GM23338 (cell line): ENCODE results near the gene CCT5. TPM values are rescaled to one million over a fixed set of nuclear protein-coding genes. Genes with fewer than 3 reads are reported as not detected.

Source experiments
- CREB1 ChIP-seq: fragments of 250-450 bp; sonication (Bioruptor Pico); IDR thresholded peaks from 2 replicates; pipeline ENCODE4 v1.5.0; 2020; ENCODE audit warnings: low read depth, mild to moderate bottlenecking, moderate library complexity
- EZH2 ChIP-seq: fragments of 200-600 bp; sonication (generic); IDR thresholded peaks from one replicate; pipeline ENCODE4 v1.8.0; 2017; ENCODE audit warnings: antibody characterized with exemption, mild to moderate bottlenecking, low read depth; ENCODE audit not compliant: unreplicated experiment
- EZH2phosphoT487 ChIP-seq: fragments of 200-600 bp; sonication (generic); IDR thresholded peaks from one replicate; pipeline ENCODE4 v1.8.1; 2018; ENCODE audit warnings: antibody characterized with exemption; ENCODE audit not compliant: unreplicated experiment
- JUNB ChIP-seq: IDR thresholded peaks from one replicate; pipeline ENCODE4 v1.6.1; 2016; ENCODE audit warnings: antibody characterized with exemption; ENCODE audit not compliant: unreplicated experiment
- NANOG ChIP-seq: IDR thresholded peaks from 2 replicates; pipeline ENCODE4 v1.6.1; 2016; ENCODE audit warnings: antibody characterized with exemption, borderline replicate concordance
- POLR2AphosphoS5 ChIP-seq: IDR thresholded peaks from 2 replicates; pipeline ENCODE4 v1.6.1; 2016; ENCODE audit warnings: antibody characterized with exemption, low read depth
- ZNF114 ChIP-seq: fragments of 250-450 bp; sonication (Bioruptor Pico); IDR thresholded peaks from 2 replicates; pipeline ENCODE4 v1.5.0; 2020; ENCODE audit warnings: mild to moderate bottlenecking, moderate library complexity
- ZNF331 ChIP-seq: fragments of 250-450 bp; sonication (Bioruptor Pico); IDR thresholded peaks from 2 replicates; pipeline ENCODE4 v1.5.0; 2020; ENCODE audit warnings: low read depth, mild to moderate bottlenecking, moderate library complexity
- polyA plus RNA-seq: library from polyadenylated mRNA; unstranded; fragments of >200 nt; fragmentation: Nextera tagmentation; extraction: Ambion mirVana; gene quantifications from 2 replicates; pipeline ENCODE4 v1.2.1, GENCODE V29; 2016
- total RNA-seq: library from RNA; depleted of rRNA; stranded (reverse); fragments of >200 nt; shearing (Covaris generic); gene quantifications from 2 replicates; pipeline ENCODE4 v1.2.3, GENCODE V29; 2014
- TF ChIP-seq, protein P1 (sequence below): fragments of 250-450 bp; sonication (Bioruptor Pico); IDR thresholded peaks from 2 replicates; pipeline ENCODE4 v1.5.0; 2020; ENCODE audit warnings: mild to moderate bottlenecking, moderate library complexity
- TF ChIP-seq, protein P2 (sequence below): IDR thresholded peaks from one replicate; pipeline ENCODE4 v1.6.1; 2018; ENCODE audit warnings: antibody characterized with exemption; ENCODE audit not compliant: unreplicated experiment

CCT5 gene
- total and polyA plus RNA-seq, 2 experiments from 2014 or later = 576 to 661 TPM

DNA sequence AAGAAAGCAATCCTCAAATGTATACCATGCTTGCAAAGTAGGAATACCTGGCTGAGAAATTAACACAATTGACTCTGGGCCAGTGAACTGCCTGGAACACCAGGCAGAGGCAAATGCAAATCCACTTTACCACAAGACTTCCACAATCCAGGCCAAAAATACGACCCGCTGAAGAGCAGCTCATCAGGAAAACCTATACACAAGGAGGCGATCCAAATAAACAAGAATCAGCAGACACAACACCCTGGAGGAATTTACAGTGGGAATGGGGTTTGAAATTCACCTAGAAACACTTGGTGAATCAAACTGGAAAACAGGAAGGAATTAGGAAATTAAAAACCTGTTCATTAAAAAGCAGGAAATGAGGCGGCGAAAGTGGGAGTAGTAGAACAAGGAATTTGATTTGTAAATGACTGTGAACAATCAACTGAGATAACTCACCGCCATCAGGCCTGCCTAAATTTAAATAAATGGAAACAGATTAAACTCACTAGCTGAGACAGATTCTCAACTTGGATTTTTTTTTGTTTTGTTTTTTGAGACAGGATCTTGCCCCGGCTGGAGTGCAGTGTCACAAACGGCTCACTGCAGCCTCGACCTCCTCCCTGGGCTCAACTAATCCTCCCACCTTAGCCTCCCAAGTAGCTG lies 41.7 kb downstream of the CCT5 start (continued):
- TF ChIP-seq, protein P1, sequence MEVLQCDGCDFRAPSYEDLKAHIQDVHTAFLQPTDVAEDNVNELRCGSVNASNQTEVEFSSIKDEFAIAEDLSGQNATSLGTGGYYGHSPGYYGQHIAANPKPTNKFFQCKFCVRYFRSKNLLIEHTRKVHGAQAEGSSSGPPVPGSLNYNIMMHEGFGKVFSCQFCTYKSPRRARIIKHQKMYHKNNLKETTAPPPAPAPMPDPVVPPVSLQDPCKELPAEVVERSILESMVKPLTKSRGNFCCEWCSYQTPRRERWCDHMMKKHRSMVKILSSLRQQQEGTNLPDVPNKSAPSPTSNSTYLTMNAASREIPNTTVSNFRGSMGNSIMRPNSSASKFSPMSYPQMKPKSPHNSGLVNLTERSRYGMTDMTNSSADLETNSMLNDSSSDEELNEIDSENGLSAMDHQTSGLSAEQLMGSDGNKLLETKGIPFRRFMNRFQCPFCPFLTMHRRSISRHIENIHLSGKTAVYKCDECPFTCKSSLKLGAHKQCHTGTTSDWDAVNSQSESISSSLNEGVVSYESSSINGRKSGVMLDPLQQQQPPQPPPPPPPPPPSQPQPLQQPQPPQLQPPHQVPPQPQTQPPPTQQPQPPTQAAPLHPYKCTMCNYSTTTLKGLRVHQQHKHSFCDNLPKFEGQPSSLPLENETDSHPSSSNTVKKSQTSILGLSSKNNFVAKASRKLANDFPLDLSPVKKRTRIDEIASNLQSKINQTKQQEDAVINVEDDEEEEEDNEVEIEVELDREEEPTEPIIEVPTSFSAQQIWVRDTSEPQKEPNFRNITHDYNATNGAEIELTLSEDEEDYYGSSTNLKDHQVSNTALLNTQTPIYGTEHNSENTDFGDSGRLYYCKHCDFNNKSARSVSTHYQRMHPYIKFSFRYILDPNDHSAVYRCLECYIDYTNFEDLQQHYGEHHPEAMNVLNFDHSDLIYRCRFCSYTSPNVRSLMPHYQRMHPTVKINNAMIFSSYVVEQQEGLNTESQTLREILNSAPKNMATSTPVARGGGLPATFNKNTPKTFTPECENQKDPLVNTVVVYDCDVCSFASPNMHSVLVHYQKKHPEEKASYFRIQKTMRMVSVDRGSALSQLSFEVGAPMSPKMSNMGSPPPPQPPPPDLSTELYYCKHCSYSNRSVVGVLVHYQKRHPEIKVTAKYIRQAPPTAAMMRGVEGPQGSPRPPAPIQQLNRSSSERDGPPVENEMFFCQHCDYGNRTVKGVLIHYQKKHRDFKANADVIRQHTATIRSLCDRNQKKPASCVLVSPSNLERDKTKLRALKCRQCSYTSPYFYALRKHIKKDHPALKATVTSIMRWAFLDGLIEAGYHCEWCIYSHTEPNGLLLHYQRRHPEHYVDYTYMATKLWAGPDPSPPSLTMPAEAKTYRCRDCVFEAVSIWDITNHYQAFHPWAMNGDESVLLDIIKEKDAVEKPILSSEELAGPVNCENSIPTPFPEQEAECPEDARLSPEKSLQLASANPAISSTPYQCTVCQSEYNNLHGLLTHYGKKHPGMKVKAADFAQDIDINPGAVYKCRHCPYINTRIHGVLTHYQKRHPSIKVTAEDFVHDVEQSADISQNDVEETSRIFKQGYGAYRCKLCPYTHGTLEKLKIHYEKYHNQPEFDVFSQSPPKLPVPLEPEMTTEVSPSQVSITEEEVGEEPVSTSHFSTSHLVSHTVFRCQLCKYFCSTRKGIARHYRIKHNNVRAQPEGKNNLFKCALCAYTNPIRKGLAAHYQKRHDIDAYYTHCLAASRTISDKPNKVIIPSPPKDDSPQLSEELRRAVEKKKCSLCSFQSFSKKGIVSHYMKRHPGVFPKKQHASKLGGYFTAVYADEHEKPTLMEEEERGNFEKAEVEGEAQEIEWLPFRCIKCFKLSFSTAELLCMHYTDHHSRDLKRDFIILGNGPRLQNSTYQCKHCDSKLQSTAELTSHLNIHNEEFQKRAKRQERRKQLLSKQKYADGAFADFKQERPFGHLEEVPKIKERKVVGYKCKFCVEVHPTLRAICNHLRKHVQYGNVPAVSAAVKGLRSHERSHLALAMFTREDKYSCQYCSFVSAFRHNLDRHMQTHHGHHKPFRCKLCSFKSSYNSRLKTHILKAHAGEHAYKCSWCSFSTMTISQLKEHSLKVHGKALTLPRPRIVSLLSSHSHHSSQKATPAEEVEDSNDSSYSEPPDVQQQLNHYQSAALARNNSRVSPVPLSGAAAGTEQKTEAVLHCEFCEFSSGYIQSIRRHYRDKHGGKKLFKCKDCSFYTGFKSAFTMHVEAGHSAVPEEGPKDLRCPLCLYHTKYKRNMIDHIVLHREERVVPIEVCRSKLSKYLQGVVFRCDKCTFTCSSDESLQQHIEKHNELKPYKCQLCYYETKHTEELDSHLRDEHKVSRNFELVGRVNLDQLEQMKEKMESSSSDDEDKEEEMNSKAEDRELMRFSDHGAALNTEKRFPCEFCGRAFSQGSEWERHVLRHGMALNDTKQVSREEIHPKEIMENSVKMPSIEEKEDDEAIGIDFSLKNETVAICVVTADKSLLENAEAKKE (CRISPR knock-in tag) = no peak
- no peak for TF ChIP-seq NANOG
- TF ChIP-seq ZNF331 (CRISPR knock-in tag) = no peak
- TF ChIP-seq, protein P2, sequence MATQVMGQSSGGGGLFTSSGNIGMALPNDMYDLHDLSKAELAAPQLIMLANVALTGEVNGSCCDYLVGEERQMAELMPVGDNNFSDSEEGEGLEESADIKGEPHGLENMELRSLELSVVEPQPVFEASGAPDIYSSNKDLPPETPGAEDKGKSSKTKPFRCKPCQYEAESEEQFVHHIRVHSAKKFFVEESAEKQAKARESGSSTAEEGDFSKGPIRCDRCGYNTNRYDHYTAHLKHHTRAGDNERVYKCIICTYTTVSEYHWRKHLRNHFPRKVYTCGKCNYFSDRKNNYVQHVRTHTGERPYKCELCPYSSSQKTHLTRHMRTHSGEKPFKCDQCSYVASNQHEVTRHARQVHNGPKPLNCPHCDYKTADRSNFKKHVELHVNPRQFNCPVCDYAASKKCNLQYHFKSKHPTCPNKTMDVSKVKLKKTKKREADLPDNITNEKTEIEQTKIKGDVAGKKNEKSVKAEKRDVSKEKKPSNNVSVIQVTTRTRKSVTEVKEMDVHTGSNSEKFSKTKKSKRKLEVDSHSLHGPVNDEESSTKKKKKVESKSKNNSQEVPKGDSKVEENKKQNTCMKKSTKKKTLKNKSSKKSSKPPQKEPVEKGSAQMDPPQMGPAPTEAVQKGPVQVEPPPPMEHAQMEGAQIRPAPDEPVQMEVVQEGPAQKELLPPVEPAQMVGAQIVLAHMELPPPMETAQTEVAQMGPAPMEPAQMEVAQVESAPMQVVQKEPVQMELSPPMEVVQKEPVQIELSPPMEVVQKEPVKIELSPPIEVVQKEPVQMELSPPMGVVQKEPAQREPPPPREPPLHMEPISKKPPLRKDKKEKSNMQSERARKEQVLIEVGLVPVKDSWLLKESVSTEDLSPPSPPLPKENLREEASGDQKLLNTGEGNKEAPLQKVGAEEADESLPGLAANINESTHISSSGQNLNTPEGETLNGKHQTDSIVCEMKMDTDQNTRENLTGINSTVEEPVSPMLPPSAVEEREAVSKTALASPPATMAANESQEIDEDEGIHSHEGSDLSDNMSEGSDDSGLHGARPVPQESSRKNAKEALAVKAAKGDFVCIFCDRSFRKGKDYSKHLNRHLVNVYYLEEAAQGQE = no peak
- no peak for TF ChIP-seq JUNB
- no peak for TF ChIP-seq CREB1 (CRISPR knock-in tag)
- no peak for TF ChIP-seq POLR2AphosphoS5
- TF ChIP-seq EZH2 = no peak
- TF ChIP-seq EZH2phosphoT487 = no peak
- TF ChIP-seq ZNF114 (CRISPR knock-in tag) = no peak
